ENCODE measurements around the gene SDC3. TPM values are rescaled to one million over a fixed set of nuclear protein-coding genes. Genes with fewer than 3 reads are reported as not detected.

Gene SDC3
- total and polyA plus RNA-seq, 2 of the 8 experiments (the other 6 are each of a cell fraction or from before 2014, with no cell fraction given) = 7.0 to 27.0 TPM

DNA sequence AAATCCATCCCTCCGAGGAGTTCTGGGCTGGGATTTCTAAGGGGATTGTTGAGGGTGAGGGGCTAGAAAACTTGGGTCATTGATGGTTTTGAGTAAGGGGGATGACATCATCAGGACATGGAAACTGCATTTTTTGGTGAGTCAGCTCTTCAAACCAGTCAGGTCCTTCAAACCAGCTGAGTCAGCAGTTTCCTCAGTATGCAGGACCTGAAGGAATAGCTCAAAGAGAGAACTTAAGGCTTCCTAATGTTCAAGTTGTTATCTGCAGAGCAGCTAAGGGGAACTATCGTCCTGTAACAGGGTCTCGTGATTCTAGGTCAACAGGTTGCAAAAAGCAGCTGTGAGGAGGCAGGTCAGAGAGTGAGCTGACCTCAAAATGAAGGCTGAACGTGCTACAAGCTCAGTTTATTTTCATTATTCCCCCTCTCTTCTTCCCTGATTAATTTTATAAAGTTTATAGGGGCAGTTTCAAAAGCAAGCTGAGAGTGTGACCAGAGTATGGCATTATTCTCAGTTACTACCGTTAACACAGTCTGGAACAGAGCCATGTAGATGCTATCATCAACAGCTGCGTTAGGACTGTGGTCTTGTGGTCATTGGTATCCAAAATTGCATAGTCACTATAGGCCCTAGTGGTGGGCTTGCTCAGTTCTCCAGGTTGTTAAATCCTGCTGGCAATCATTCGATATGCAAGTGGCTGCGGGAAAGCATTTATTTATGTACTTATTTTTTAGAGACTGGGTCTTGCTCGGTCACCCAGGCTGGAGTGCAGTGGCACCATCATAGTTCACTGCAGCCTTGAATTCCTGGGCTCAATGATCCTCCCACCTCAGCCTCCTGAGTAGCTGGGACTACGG is 10.7 kb upstream of the SDC3 start (continued):
- TF ChIP-seq, protein P1, sequence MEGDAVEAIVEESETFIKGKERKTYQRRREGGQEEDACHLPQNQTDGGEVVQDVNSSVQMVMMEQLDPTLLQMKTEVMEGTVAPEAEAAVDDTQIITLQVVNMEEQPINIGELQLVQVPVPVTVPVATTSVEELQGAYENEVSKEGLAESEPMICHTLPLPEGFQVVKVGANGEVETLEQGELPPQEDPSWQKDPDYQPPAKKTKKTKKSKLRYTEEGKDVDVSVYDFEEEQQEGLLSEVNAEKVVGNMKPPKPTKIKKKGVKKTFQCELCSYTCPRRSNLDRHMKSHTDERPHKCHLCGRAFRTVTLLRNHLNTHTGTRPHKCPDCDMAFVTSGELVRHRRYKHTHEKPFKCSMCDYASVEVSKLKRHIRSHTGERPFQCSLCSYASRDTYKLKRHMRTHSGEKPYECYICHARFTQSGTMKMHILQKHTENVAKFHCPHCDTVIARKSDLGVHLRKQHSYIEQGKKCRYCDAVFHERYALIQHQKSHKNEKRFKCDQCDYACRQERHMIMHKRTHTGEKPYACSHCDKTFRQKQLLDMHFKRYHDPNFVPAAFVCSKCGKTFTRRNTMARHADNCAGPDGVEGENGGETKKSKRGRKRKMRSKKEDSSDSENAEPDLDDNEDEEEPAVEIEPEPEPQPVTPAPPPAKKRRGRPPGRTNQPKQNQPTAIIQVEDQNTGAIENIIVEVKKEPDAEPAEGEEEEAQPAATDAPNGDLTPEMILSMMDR (IDR thresholded peaks at IDR 0.05; ENCODE audit: control extremely low read depth in 1 of 3, insufficient read depth in 1 of 3, low read depth in 1 of 3, low read length in 3 of 3) = no peak; a peak in 1 of 4 replicates
- TF ChIP-seq GTF2F1 (IDR thresholded peaks at IDR 0.05; ENCODE audit: borderline replicate concordance, low read depth, low read length) (no peak), SP4 (IDR thresholded peaks at IDR 0.05; ENCODE audit: low read length) (no peak), POLR2A (IDR thresholded peaks at IDR 0.05; ENCODE audit: control extremely low read depth in 1 of 2, low read depth in 2 of 2, low read length in 2 of 2) (no peak), FOSL1 (IDR thresholded peaks at IDR 0.05; ENCODE audit: insufficient read depth, low read depth, low read length) (no peak), SAP30 (IDR thresholded peaks at IDR 0.05; ENCODE audit: insufficient read depth, insufficient replicate concordance, low read length) (no peak), JUND (IDR thresholded peaks at IDR 0.05; ENCODE audit: low read length) (peak; percentile 65), YY1 (IDR thresholded peaks at IDR 0.05; ENCODE audit: low read depth, low read length) (no peak), CREB1 (IDR thresholded peaks at IDR 0.05) (no peak)
